Measurements from ENCODE around the gene ZSWIM6. TPM values are rescaled to one million over a fixed set of nuclear protein-coding genes. Genes with fewer than 3 reads are reported as not detected.

Gene ZSWIM6
- total RNA-seq, 1 donor from 2014 or later: 20.7 TPM

DNA sequence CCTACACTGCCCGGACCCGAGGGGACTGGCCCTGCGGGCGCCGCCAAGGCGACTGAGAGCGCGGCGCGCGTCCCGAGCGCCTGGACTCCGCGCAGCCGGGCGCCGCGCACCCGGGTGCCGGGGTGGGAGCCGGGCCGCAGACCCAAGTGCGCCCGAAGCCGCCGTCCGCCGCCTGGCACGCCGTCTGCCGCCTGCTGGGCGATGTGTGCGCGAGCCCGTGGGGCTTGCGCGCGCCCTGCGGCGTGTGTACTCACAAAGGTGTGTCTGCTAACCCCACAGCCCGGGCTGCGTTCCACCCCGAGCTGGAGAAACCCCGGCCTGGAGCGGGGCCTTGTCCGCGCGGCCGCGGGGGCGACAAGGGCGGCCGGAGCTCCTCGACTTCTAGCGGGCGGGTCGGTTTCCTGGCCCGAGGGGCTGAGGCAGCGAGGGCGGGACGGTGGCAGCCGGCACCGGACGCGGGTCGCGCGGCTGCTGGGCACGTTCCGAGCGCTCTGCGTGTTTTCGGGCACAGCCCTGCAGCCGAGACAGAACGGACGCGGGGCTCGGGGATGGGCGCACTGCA, 1.1 kb upstream of the ZSWIM6 start:
- H3K4me1 Mint-ChIP-seq (ENCODE audit: unreplicated experiment): peaks cover 60% of the 10 kb centered on the region
- H3K4me3 Mint-ChIP-seq (ENCODE audit: unreplicated experiment): peak overlapping the region; percentile 84
- DNase-seq (ENCODE audit: extremely low spot score, unreplicated experiment): peak; percentile 91
- TF ChIP-seq CTCF (IDR thresholded peaks at IDR 0.05): peak; percentile 59
- no peaks in the 10 kb centered on the region for H3K27me3 Mint-ChIP-seq (ENCODE audit: unreplicated experiment)
- no peaks in the 10 kb centered on the region for H3K36me3 Mint-ChIP-seq (ENCODE audit: unreplicated experiment)
- no peaks in the 10 kb centered on the region for H3K9me3 Mint-ChIP-seq (ENCODE audit: unreplicated experiment)
- H3K27ac Mint-ChIP-seq (ENCODE audit: unreplicated experiment): peak overlapping the region; percentile 86

DNA sequence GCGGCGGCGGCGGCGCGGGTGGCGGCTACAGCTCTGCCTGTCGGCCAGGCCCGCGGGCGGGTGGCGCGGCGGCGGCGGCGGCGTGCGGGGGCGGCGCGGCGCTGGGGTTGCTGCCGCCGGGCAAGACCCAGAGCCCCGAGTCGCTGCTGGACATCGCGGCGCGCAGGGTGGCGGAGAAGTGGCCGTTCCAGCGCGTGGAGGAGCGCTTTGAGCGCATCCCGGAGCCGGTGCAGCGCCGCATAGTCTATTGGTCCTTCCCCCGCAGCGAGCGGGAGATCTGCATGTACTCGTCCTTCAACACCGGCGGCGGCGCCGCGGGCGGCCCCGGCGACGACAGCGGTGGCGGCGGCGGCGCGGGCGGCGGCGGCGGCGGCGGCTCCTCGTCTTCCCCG, 296 bp downstream of the ZSWIM6 start:
- TF ChIP-seq CTCF (IDR thresholded peaks at IDR 0.05): no peak
- H3K27me3 Mint-ChIP-seq (ENCODE audit: unreplicated experiment): no peaks in the 10 kb centered on the region
- peak overlapping the region; percentile 84 for H3K4me3 Mint-ChIP-seq (ENCODE audit: unreplicated experiment)
- H3K27ac Mint-ChIP-seq (ENCODE audit: unreplicated experiment): peak overlapping the region; percentile 86
- no peak for DNase-seq (ENCODE audit: extremely low spot score, unreplicated experiment)
- peaks cover 6% of the 10 kb centered on the region for H3K36me3 Mint-ChIP-seq (ENCODE audit: unreplicated experiment)
- H3K4me1 Mint-ChIP-seq (ENCODE audit: unreplicated experiment): peaks cover 61% of the 10 kb centered on the region
- no peaks in the 10 kb centered on the region for H3K9me3 Mint-ChIP-seq (ENCODE audit: unreplicated experiment)

DNA sequence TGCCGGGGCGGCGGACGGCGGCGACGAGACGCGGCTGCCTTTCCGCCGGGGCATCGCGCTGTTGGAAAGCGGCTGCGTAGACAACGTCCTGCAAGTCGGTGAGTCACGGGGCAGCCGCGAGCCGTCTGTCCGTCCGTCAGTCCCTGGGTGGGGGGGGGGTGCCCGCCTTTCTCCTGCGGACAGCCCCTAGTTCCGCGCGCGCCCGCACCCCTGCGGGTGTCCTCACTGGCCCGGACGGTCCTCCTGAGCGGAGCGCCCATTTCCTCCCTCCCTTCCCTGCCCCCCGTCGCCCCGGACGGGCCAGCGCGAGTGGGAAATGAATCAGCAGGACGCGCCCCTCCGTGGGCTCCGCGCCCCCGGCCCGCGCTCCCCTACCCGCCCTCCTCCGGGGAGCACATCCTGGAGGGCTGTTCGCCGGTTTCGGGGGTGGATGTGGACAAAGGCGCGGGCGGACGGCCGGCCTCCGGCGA, 828 bp downstream of the ZSWIM6 start:
- Mint-ChIP-seq H3K9me3 (ENCODE audit: unreplicated experiment) (no peaks in the 10 kb centered on the region), H3K4me1 (ENCODE audit: unreplicated experiment) (peaks cover 60% of the 10 kb centered on the region), H3K4me3 (ENCODE audit: unreplicated experiment) (peak overlapping the region; percentile 93), H3K36me3 (ENCODE audit: unreplicated experiment) (peaks cover 6% of the 10 kb centered on the region), H3K27me3 (ENCODE audit: unreplicated experiment) (no peaks in the 10 kb centered on the region), H3K27ac (ENCODE audit: unreplicated experiment) (peak overlapping the region; percentile 23)
- no peak for TF ChIP-seq CTCF (IDR thresholded peaks at IDR 0.05)
- no peak for DNase-seq (ENCODE audit: extremely low spot score, unreplicated experiment)

DNA sequence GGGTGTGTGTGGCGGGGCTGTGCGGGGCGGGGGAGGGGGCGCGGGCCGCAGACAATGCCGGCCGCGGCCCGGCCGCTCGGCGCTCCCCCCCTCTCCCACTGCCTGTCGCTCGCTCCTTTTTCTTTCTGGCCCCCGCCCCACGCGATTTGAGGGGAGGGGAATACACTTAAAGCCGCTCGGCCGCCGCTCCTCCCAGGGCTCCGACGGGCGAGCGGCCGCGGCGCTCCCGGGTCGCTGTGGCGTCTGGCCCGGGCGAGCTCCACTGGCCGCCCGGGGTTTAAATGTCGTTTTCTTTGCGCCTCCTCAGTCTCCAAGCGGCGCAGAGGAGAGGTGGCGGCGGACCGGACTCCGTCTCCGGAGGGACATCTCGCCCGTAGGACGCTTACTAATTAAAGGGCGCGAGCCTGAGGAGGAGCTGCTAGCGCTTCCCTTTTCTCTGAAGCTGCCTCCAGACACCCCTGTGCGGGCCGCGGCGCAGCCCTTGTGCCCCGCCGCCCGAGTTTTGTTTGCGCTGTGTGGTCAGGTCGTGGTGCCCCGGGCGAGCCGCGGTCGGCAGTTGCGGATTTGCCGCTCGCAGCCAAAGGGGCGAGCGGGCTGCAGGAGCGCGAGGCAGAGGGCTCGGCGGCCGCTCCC, 1.4 kb downstream of the ZSWIM6 start:
- Mint-ChIP-seq H3K4me1 (ENCODE audit: unreplicated experiment) (peaks cover 60% of the 10 kb centered on the region), H3K4me3 (ENCODE audit: unreplicated experiment) (peak overlapping the region; percentile 93), H3K27me3 (ENCODE audit: unreplicated experiment) (no peaks in the 10 kb centered on the region), H3K36me3 (ENCODE audit: unreplicated experiment) (peaks cover 6% of the 10 kb centered on the region), H3K27ac (ENCODE audit: unreplicated experiment) (peak overlapping the region; percentile 71), H3K9me3 (ENCODE audit: unreplicated experiment) (no peaks in the 10 kb centered on the region)
- TF ChIP-seq CTCF (IDR thresholded peaks at IDR 0.05): no peak
- DNase-seq (ENCODE audit: extremely low spot score, unreplicated experiment): peak; percentile 86

GRCh38 chr5:61333954-61334867, 2.2 kb downstream of the ZSWIM6 start:
- no peak for TF ChIP-seq CTCF (IDR thresholded peaks at IDR 0.05)
- H3K27ac Mint-ChIP-seq (ENCODE audit: unreplicated experiment): peak overlapping the region; percentile 75
- peaks cover 6% of the 10 kb centered on the region for H3K36me3 Mint-ChIP-seq (ENCODE audit: unreplicated experiment)
- no peaks in the 10 kb centered on the region for H3K27me3 Mint-ChIP-seq (ENCODE audit: unreplicated experiment)
- no peaks in the 10 kb centered on the region for H3K9me3 Mint-ChIP-seq (ENCODE audit: unreplicated experiment)
- H3K4me3 Mint-ChIP-seq (ENCODE audit: unreplicated experiment): peak overlapping the region; percentile 93
- DNase-seq (ENCODE audit: extremely low spot score, unreplicated experiment): no peak
- H3K4me1 Mint-ChIP-seq (ENCODE audit: unreplicated experiment): peaks cover 59% of the 10 kb centered on the region

Measured in osteocyte (in vitro differentiated cells).